Measurements from ENCODE around the gene ZNF320. TPM values are rescaled to one million over a fixed set of nuclear protein-coding genes. Genes with fewer than 3 reads are reported as not detected.
"Not testable (repeated sequence)": the region's sequence is repeated elsewhere in the genome, so short reads cannot be mapped to it uniquely, and the experiment has no call there.

The ZNF320 gene
- total and polyA plus RNA-seq, 2 donors (not counting 1 experiment from before 2014, with no cell fraction given): 3.6 to 19.7 TPM

GRCh38 chr19:52889931-52890330 is 7.5 kb downstream of the ZNF320 start:
- no peak for DNase-seq (ENCODE audit: low read depth in 2 of 2)
- no peaks in the 10 kb centered on the region for H3K79me2 ChIP-seq (ENCODE audit: control insufficient read depth, insufficient read depth, low read length)
- H3K4me1 ChIP-seq (ENCODE audit: control insufficient read depth, extremely low read depth, insufficient read depth, low read length): no peaks in the 10 kb centered on the region
- H3K4me2 ChIP-seq (ENCODE audit: extremely low read depth, insufficient read depth, low read length): no peak overlapping the region
- TF ChIP-seq EZH2 (IDR thresholded peaks at IDR 0.05; ENCODE audit: low read length, missing control alignments) (no peak), CTCF (conservative IDR thresholded peaks at IDR 0.05 in 1 of 2, IDR thresholded peaks at IDR 0.05 in 1 of 2; ENCODE audit: low read depth in 1 of 2, low read length in 2 of 2) (no peak)
- H3K9ac ChIP-seq (ENCODE audit: insufficient read depth, low read length): no peak overlapping the region
- no peak overlapping the region for H2AFZ ChIP-seq (ENCODE audit: low read length)
- H3K4me3 ChIP-seq (replicated peaks in 1 of 4; ENCODE audit: control extremely low read depth in 1 of 4, insufficient read depth in 1 of 4, low read depth in 3 of 4, low read length in 4 of 4): no peak overlapping the region
- H3K27ac ChIP-seq (ENCODE audit: insufficient read depth, low read length): no peak overlapping the region
- H4K20me1 ChIP-seq (ENCODE audit: control insufficient read depth, extremely low read depth, insufficient read depth, low read length): no peaks in the 10 kb centered on the region
- no peaks in the 10 kb centered on the region for H3K9me3 ChIP-seq (ENCODE audit: control insufficient read depth, insufficient read depth, low read depth, low read length)
- peaks cover 5% of the 10 kb centered on the region for H3K36me3 ChIP-seq (ENCODE audit: control insufficient read depth, insufficient read depth, low read length)
- no peaks in the 10 kb centered on the region for H3K27me3 ChIP-seq (ENCODE audit: control insufficient read depth, insufficient read depth, low read length)

GRCh38 chr19:52889076-52889475 is 8.4 kb downstream of the ZNF320 start:
- Histone ChIP-seq H3K36me3 (ENCODE audit: control insufficient read depth, insufficient read depth, low read length) (peaks cover 7% of the 10 kb centered on the region), H3K79me2 (ENCODE audit: control insufficient read depth, insufficient read depth, low read length) (no peaks in the 10 kb centered on the region), H3K9ac (ENCODE audit: insufficient read depth, low read length) (no peak overlapping the region)

GRCh38 chr19:52880895-52881389 is 16.5 kb downstream of the ZNF320 start:
- Histone ChIP-seq H3K4me1 (ENCODE audit: control insufficient read depth, extremely low read depth, insufficient read depth, low read length) (no peaks in the 10 kb centered on the region), H2AFZ (ENCODE audit: low read length) (no peak overlapping the region), H3K36me3 (ENCODE audit: control insufficient read depth, insufficient read depth, low read length) (peaks cover 6% of the 10 kb centered on the region), H3K79me2 (ENCODE audit: control insufficient read depth, insufficient read depth, low read length) (no peaks in the 10 kb centered on the region), H3K9ac (ENCODE audit: insufficient read depth, low read length) (no peak overlapping the region), H3K4me3 (replicated peaks in 1 of 4; ENCODE audit: control extremely low read depth in 1 of 4, insufficient read depth in 1 of 4, low read depth in 3 of 4, low read length in 4 of 4) (no peak overlapping the region), H4K20me1 (ENCODE audit: control insufficient read depth, extremely low read depth, insufficient read depth, low read length) (no peaks in the 10 kb centered on the region), H3K27ac (ENCODE audit: insufficient read depth, low read length) (no peak overlapping the region), H3K4me2 (ENCODE audit: extremely low read depth, insufficient read depth, low read length) (no peak overlapping the region), H3K9me3 (ENCODE audit: control insufficient read depth, insufficient read depth, low read depth, low read length) (no peaks in the 10 kb centered on the region), H3K27me3 (ENCODE audit: control insufficient read depth, insufficient read depth, low read length) (no peaks in the 10 kb centered on the region)
- DNase-seq (ENCODE audit: low read depth in 2 of 2): no peak
- no peak for TF ChIP-seq EZH2 (IDR thresholded peaks at IDR 0.05; ENCODE audit: low read length, missing control alignments)
- no peak for TF ChIP-seq CTCF (conservative IDR thresholded peaks at IDR 0.05 in 1 of 2, IDR thresholded peaks at IDR 0.05 in 1 of 2; ENCODE audit: low read depth in 1 of 2, low read length in 2 of 2)

More at GRCh38 chr19:52889076-52889475, 8.4 kb downstream of the ZNF320 start:
- H3K4me3 ChIP-seq (replicated peaks in 1 of 4; ENCODE audit: control extremely low read depth in 1 of 4, insufficient read depth in 1 of 4, low read depth in 3 of 4, low read length in 4 of 4): no peak overlapping the region
- H3K4me1 ChIP-seq (ENCODE audit: control insufficient read depth, extremely low read depth, insufficient read depth, low read length): no peaks in the 10 kb centered on the region
- no peak for TF ChIP-seq CTCF (conservative IDR thresholded peaks at IDR 0.05 in 1 of 2, IDR thresholded peaks at IDR 0.05 in 1 of 2; ENCODE audit: low read depth in 1 of 2, low read length in 2 of 2)
- no peak for TF ChIP-seq EZH2 (IDR thresholded peaks at IDR 0.05; ENCODE audit: low read length, missing control alignments)
- no peak for DNase-seq (ENCODE audit: low read depth in 2 of 2)
- no peak overlapping the region for H2AFZ ChIP-seq (ENCODE audit: low read length)
- no peak overlapping the region for H3K27ac ChIP-seq (ENCODE audit: insufficient read depth, low read length)
- H4K20me1 ChIP-seq (ENCODE audit: control insufficient read depth, extremely low read depth, insufficient read depth, low read length): no peaks in the 10 kb centered on the region
- no peaks in the 10 kb centered on the region for H3K9me3 ChIP-seq (ENCODE audit: control insufficient read depth, insufficient read depth, low read depth, low read length)
- H3K4me2 ChIP-seq (ENCODE audit: extremely low read depth, insufficient read depth, low read length): no peak overlapping the region
- no peaks in the 10 kb centered on the region for H3K27me3 ChIP-seq (ENCODE audit: control insufficient read depth, insufficient read depth, low read length)

GRCh38 chr19:52872996-52873395 is 24.4 kb downstream of the ZNF320 start:
- H3K79me2 ChIP-seq (ENCODE audit: control insufficient read depth, insufficient read depth, low read length); H3K36me3 ChIP-seq (ENCODE audit: control insufficient read depth, insufficient read depth, low read length); H3K9me3 ChIP-seq (ENCODE audit: control insufficient read depth, insufficient read depth, low read depth, low read length); H3K27me3 ChIP-seq (ENCODE audit: control insufficient read depth, insufficient read depth, low read length); H2AFZ ChIP-seq (ENCODE audit: low read length); H3K4me2 ChIP-seq (ENCODE audit: extremely low read depth, insufficient read depth, low read length); H3K4me1 ChIP-seq (ENCODE audit: control insufficient read depth, extremely low read depth, insufficient read depth, low read length); H3K27ac ChIP-seq (ENCODE audit: insufficient read depth, low read length); H4K20me1 ChIP-seq (ENCODE audit: control insufficient read depth, extremely low read depth, insufficient read depth, low read length); DNase-seq (ENCODE audit: low read depth in 2 of 2); H3K9ac ChIP-seq (ENCODE audit: insufficient read depth, low read length); H3K4me3 ChIP-seq (replicated peaks in 1 of 4; ENCODE audit: control extremely low read depth in 1 of 4, insufficient read depth in 1 of 4, low read depth in 3 of 4, low read length in 4 of 4): not testable (repeated sequence)
